Endothelial cell of umbilical vein (primary cell): Measurements from ENCODE around the gene FAM241B.

Experiments used
- EZH2 ChIP-seq: IDR thresholded peaks from 2 replicates; pipeline ENCODE4 v1.6.1; 2012; ENCODE audit warnings: borderline replicate concordance, low read depth, mild to moderate bottlenecking, moderate library complexity, low read length, inconsistent platforms; ENCODE audit not compliant: severe bottlenecking
- FOS ChIP-seq: IDR thresholded peaks from 2 replicates; pipeline ENCODE4 v1.6.1; 2011; ENCODE audit warnings: mild to moderate bottlenecking, low read length, moderate library complexity, borderline replicate concordance; ENCODE audit not compliant: insufficient read depth
- JUN ChIP-seq: IDR thresholded peaks from 2 replicates; pipeline ENCODE4 v1.6.1; 2011; ENCODE audit warnings: borderline replicate concordance, low read depth; ENCODE audit not compliant: insufficient read length, insufficient read depth
- MYC ChIP-seq: IDR thresholded peaks from one replicate; pipeline ENCODE4 v1.6.1; 2011; ENCODE audit warnings: mild to moderate bottlenecking, low read depth, low read length
- POLR2A ChIP-seq: IDR thresholded peaks from 2 replicates; pipeline ENCODE4 v1.6.1; 2012; ENCODE audit warnings: low read depth, mild to moderate bottlenecking, control low read depth, low read length
- POLR2AphosphoS5 ChIP-seq: IDR thresholded peaks from 2 replicates; pipeline ENCODE4 v1.6.1; 2012; ENCODE audit warnings: low read depth, mild to moderate bottlenecking, control low read depth, low read length, moderate library complexity; ENCODE audit not compliant: insufficient read depth
- TF ChIP-seq, protein P1 (sequence below), 2 donors: IDR thresholded peaks; 1 replicate in 1 of 2; 2 replicates in 1 of 2; pipeline ENCODE4 v1.5.1; 2011; ENCODE audit warnings: low read length in 2 of 2, mild to moderate bottlenecking in 2 of 2, moderate library complexity in 2 of 2, control low read depth in 1 of 2, inconsistent platforms in 1 of 2, low read depth in 1 of 2; ENCODE audit not compliant: insufficient read depth in 1 of 2; ENCODE audit errors: extremely low read depth in 1 of 2
- TF ChIP-seq, protein P2 (sequence below): IDR thresholded peaks from 2 replicates; pipeline ENCODE4 v1.6.1; 2011; ENCODE audit not compliant: insufficient read depth, insufficient read length

DNA sequence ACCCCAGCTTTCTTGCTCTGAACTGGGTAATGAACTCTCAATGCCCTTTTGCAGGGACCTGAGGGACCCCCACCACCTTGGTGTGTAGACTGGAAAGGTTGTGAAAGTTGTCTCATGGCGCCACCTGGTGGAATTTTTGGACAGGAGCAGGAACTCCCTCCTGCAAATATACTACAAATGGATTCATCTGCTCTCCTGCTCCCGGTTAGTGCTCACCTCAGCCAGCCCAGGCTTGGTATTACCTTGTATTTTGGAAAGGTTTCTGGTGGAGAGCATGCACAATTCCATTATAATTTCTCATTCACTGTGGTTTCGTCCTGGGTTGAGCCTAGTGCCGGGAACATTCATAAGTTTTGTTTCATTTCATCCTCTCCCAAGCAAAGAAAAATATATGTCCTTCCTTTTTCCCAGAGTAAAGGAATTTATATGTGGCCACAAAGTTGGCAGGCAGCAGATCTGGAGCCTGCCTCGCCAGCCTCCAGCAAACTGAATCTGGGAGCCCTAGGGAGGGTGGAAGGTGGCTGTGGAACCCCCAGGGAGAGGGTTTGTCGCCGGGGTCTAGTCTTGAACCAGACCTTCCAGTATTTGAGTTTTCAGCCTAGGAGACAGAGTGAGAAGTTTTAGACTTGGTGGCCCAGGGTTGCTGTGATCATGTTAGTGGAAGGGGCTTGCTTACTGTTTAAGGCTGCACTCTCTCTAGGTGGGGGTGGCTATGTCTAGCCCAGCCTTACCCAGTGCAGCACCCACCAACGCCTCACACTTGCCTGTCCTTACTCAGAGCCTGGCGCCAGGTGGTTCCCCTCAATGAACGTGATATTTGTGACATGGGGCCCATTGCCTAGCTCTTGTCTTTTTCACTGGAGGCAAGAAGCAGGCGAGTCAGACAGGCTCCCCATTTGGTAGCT lies 9.5 kb downstream of the FAM241B start:
- TF ChIP-seq, protein P1, sequence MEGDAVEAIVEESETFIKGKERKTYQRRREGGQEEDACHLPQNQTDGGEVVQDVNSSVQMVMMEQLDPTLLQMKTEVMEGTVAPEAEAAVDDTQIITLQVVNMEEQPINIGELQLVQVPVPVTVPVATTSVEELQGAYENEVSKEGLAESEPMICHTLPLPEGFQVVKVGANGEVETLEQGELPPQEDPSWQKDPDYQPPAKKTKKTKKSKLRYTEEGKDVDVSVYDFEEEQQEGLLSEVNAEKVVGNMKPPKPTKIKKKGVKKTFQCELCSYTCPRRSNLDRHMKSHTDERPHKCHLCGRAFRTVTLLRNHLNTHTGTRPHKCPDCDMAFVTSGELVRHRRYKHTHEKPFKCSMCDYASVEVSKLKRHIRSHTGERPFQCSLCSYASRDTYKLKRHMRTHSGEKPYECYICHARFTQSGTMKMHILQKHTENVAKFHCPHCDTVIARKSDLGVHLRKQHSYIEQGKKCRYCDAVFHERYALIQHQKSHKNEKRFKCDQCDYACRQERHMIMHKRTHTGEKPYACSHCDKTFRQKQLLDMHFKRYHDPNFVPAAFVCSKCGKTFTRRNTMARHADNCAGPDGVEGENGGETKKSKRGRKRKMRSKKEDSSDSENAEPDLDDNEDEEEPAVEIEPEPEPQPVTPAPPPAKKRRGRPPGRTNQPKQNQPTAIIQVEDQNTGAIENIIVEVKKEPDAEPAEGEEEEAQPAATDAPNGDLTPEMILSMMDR (IDR thresholded peaks at IDR 0.05; ENCODE audit: extremely low read depth in 1 of 2, insufficient read depth in 1 of 2, low read depth in 1 of 2, low read length in 2 of 2) = peak; percentile 78 to 82
- TF ChIP-seq POLR2AphosphoS5 (no peak), JUN (no peak), POLR2A (no peak), EZH2 (no peak), FOS (no peak), MYC (no peak)
- TF ChIP-seq, protein P2, sequence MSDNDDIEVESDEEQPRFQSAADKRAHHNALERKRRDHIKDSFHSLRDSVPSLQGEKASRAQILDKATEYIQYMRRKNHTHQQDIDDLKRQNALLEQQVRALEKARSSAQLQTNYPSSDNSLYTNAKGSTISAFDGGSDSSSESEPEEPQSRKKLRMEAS = no peak
